Gastroesophageal sphincter (tissue), 3 donors: ENCODE results near the gene PPP1R3A.

Experiments used
- CTCF ChIP-seq, 4 experiments: fragments of 200-600 bp in 2 of 4; fragments of 450-650 bp in 2 of 4; sonication (generic) in 1 of 4; IDR thresholded peaks; one replicate each; pipeline ENCODE4 v1.5.1; 2017 to 2019; ENCODE audit warnings: antibody characterized with exemption in 4 of 4, mild to moderate bottlenecking in 2 of 4, moderate library complexity in 2 of 4
- EP300 ChIP-seq: sonication (generic); formaldehyde crosslinking; IDR thresholded peaks from one replicate; pipeline ENCODE4 v1.6.1; 2017; ENCODE audit warnings: antibody characterized with exemption, mild to moderate bottlenecking
- POLR2A ChIP-seq, 2 donors: fragments of 450-650 bp; IDR thresholded peaks; one replicate each; pipeline ENCODE4 v1.6.1; 2017; ENCODE audit warnings: antibody characterized with exemption in 2 of 2, mild to moderate bottlenecking in 2 of 2, moderate library complexity in 1 of 2
- POLR2AphosphoS5 ChIP-seq: sonication (generic); formaldehyde crosslinking; IDR thresholded peaks from one replicate; pipeline ENCODE4 v1.6.1; 2017; ENCODE audit warnings: antibody characterized with exemption

GRCh38 chr7:113878394-113878992 is 40.3 kb downstream of the PPP1R3A start:
- no peak for TF ChIP-seq CTCF (IDR thresholded peaks at IDR 0.05)
- no peak for TF ChIP-seq POLR2AphosphoS5
- TF ChIP-seq EP300: no peak
- no peak for TF ChIP-seq POLR2A (IDR thresholded peaks at IDR 0.05)
